Osteocyte (in vitro differentiated cells): Measurements from ENCODE around the gene SIGLEC7. TPM values are rescaled to one million over a fixed set of nuclear protein-coding genes. Genes with fewer than 3 reads are reported as not detected.

Source experiments
- DNase-seq: peaks from one replicate; pipeline ENCODE4 v3.0.0; 2021; ENCODE audit warnings: mixed read lengths; ENCODE audit not compliant: unreplicated experiment; ENCODE audit errors: extremely low spot score
- H3K27ac Mint-ChIP-seq: one replicate; pipeline ENCODE4 v1.8.0; 2021; ENCODE audit warnings: mild to moderate bottlenecking, mixed read lengths; ENCODE audit not compliant: unreplicated experiment
- H3K27me3 Mint-ChIP-seq: one replicate; pipeline ENCODE4 v1.8.0; 2021; ENCODE audit warnings: mixed read lengths; ENCODE audit not compliant: unreplicated experiment
- H3K36me3 Mint-ChIP-seq: one replicate; pipeline ENCODE4 v1.8.0; 2021; ENCODE audit warnings: mixed read lengths; ENCODE audit not compliant: unreplicated experiment
- H3K4me1 Mint-ChIP-seq: one replicate; pipeline ENCODE4 v1.8.0; 2021; ENCODE audit warnings: mixed read lengths; ENCODE audit not compliant: unreplicated experiment
- H3K4me3 Mint-ChIP-seq: one replicate; pipeline ENCODE4 v1.8.0; 2021; ENCODE audit warnings: mild to moderate bottlenecking, moderate library complexity, mixed read lengths; ENCODE audit not compliant: unreplicated experiment
- H3K9me3 Mint-ChIP-seq: one replicate; pipeline ENCODE4 v1.8.0; 2021; ENCODE audit warnings: mixed read lengths; ENCODE audit not compliant: unreplicated experiment
- CTCF ChIP-seq: fragments of 200-600 bp; sonication (generic); IDR thresholded peaks from 2 replicates; pipeline ENCODE4 v1.5.0; 2021; ENCODE audit warnings: antibody characterized with exemption, mild to moderate bottlenecking, moderate library complexity
- total RNA-seq: library from RNA; stranded (reverse); gene quantifications from 2 replicates; pipeline ENCODE4 v1.2.1, GENCODE V29; 2021

Gene SIGLEC7
- total RNA-seq, 1 donor from 2014 or later: not detected

- H3K27me3 Mint-ChIP-seq: no peaks in the 10 kb centered on the region
- H3K27ac Mint-ChIP-seq: no peak overlapping the region
- no peaks in the 10 kb centered on the region for H3K9me3 Mint-ChIP-seq
- H3K36me3 Mint-ChIP-seq: no peaks in the 10 kb centered on the region
- no peak for DNase-seq
- H3K4me3 Mint-ChIP-seq: no peak overlapping the region
- peaks cover 7% of the 10 kb centered on the region for H3K4me1 Mint-ChIP-seq
- TF ChIP-seq CTCF: no peak
Measured at GRCh38 chr19:51127032-51127431, 15.1 kb upstream of the SIGLEC7 start.

GRCh38 chr19:51127755-51128154, 14.3 kb upstream of the SIGLEC7 start:
- TF ChIP-seq CTCF: no peak
- H3K27ac Mint-ChIP-seq: no peak overlapping the region
- H3K9me3 Mint-ChIP-seq: no peaks in the 10 kb centered on the region
- no peaks in the 10 kb centered on the region for H3K27me3 Mint-ChIP-seq
- no peak for DNase-seq
- no peak overlapping the region for H3K4me3 Mint-ChIP-seq
- H3K36me3 Mint-ChIP-seq: no peaks in the 10 kb centered on the region
- peaks cover 7% of the 10 kb centered on the region for H3K4me1 Mint-ChIP-seq

GRCh38 chr19:51128227-51128626, 13.9 kb upstream of the SIGLEC7 start:
- no peak overlapping the region for H3K27ac Mint-ChIP-seq
- H3K4me3 Mint-ChIP-seq: no peak overlapping the region
- H3K36me3 Mint-ChIP-seq: no peaks in the 10 kb centered on the region
- H3K4me1 Mint-ChIP-seq: peaks cover 7% of the 10 kb centered on the region
- no peaks in the 10 kb centered on the region for H3K27me3 Mint-ChIP-seq
- TF ChIP-seq CTCF: no peak
- no peaks in the 10 kb centered on the region for H3K9me3 Mint-ChIP-seq
- no peak for DNase-seq

- Mint-ChIP-seq H3K4me1 (peaks cover 7% of the 10 kb centered on the region), H3K4me3 (no peak overlapping the region), H3K27me3 (no peaks in the 10 kb centered on the region), H3K36me3 (no peaks in the 10 kb centered on the region), H3K27ac (no peak overlapping the region), H3K9me3 (peaks cover 3% of the 10 kb centered on the region)
- DNase-seq: no peak
- TF ChIP-seq CTCF: no peak
Measured at GRCh38 chr19:51129716-51130115, 12.4 kb upstream of the SIGLEC7 start.

- DNase-seq: no peak
- Mint-ChIP-seq H3K36me3 (no peaks in the 10 kb centered on the region), H3K4me3 (no peak overlapping the region), H3K9me3 (peaks cover 16% of the 10 kb centered on the region), H3K27ac (no peak overlapping the region), H3K27me3 (no peaks in the 10 kb centered on the region), H3K4me1 (peaks cover 7% of the 10 kb centered on the region)
- no peak for TF ChIP-seq CTCF
Measured at GRCh38 chr19:51131780-51132680, 10.1 kb upstream of the SIGLEC7 start.
